Stimulated activated CD4-positive, alpha-beta T cell treated with anti-CD3 and anti-CD28 coated beads, TNF-alpha, amount 100 ng/mL, for 24 hours (primary cell): ENCODE measurements around the gene YES1.

Experiments
- DNase-seq, 3 experiments: peaks; one replicate each; pipeline ENCODE4 v3.0.0-alpha.2; 2020; ENCODE audit warnings: low read depth in 3 of 3

Gene YES1

GRCh38 chr18:811892-812375 is at the start of gene YES1:
Gene YES1 (minus strand): TSS chr18:812242. CDS start chr18:756827, 55,415 bp downstream.
- DNase-seq: peak in 1 of 3 experiments; percentile 45

GRCh38 chr18:857986-858385 is 45.9 kb upstream of the YES1 start:
- DNase-seq: no peak

- DNase-seq: no peak
These were observed 41.4 kb upstream of the YES1 start for GRCh38 chr18:853471-853870.

GRCh38 chr18:850960-851359 is 38.9 kb upstream of the YES1 start:
- no peak for DNase-seq

- DNase-seq: no peak
These were observed 37.0 kb upstream of the YES1 start for GRCh38 chr18:849021-849420.

- DNase-seq: no peak
These were observed 36.2 kb upstream of the YES1 start for GRCh38 chr18:848062-848861.

GRCh38 chr18:845152-845819 is 33.2 kb upstream of the YES1 start:
- no peak for DNase-seq

- no peak for DNase-seq
These were observed 29.8 kb upstream of the YES1 start for GRCh38 chr18:841647-842370.

GRCh38 chr18:840516-840915 is 28.5 kb upstream of the YES1 start:
- DNase-seq: no peak

GRCh38 chr18:840023-840408 is 28.0 kb upstream of the YES1 start:
- DNase-seq: no peak

GRCh38 chr18:839224-840022 is 27.4 kb upstream of the YES1 start:
- DNase-seq: peak; percentile 70 to 84 (median 80)

- DNase-seq: no peak
These were observed 25.9 kb upstream of the YES1 start for GRCh38 chr18:837922-838321.

GRCh38 chr18:834082-834720 is 22.2 kb upstream of the YES1 start:
- DNase-seq: no peak

GRCh38 chr18:833197-833596 is 21.2 kb upstream of the YES1 start:
- no peak for DNase-seq

GRCh38 chr18:832085-832681 is 20.1 kb upstream of the YES1 start:
- no peak for DNase-seq

GRCh38 chr18:830315-830901 is 18.4 kb upstream of the YES1 start:
- DNase-seq: no peak

- DNase-seq: no peak
These were observed 17.4 kb upstream of the YES1 start for GRCh38 chr18:829432-829831.

GRCh38 chr18:827093-827677 is 15.1 kb upstream of the YES1 start:
- DNase-seq: no peak

GRCh38 chr18:825891-826585 is 14.0 kb upstream of the YES1 start:
- DNase-seq: no peak
